ENCODE results near the gene ADPRH.
A peak's percentile ranks its signal among the peaks of the same experiment; 100 is the strongest.

Gene ADPRH

DNA sequence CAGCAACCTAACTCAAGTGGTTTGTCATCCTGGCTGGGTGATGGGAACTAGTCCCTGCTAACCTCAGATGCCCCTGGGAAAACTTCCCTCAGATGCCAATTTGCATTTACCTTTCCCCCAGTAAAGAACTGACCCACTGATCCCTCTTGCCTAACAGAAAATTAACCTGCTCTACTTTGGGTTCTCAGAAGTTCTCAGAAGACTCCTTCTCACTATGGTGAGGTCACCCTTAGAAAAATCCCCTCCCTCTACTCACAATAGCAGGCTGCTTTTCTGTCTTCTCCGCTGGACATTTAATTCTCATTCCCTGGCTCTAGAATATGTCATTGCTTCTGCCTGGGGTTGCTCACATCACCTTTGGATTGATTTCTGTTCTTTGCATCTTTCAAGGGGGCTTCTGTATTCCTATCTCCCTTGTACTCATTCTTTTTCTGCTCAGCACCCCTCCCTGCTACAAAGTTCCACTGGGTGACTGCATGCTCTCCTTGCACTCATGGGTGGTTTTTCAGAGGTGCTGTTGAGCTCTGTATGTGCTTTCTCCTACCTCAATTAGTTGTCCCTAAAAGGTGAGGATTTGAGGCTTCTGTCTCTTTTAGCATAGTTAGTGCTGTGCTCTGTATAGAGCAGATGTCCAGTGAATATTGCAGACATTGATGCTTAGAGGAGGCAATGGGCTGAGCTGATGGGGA lies 19.3 kb downstream of the ADPRH start:
- no peak for DNase-seq

DNA sequence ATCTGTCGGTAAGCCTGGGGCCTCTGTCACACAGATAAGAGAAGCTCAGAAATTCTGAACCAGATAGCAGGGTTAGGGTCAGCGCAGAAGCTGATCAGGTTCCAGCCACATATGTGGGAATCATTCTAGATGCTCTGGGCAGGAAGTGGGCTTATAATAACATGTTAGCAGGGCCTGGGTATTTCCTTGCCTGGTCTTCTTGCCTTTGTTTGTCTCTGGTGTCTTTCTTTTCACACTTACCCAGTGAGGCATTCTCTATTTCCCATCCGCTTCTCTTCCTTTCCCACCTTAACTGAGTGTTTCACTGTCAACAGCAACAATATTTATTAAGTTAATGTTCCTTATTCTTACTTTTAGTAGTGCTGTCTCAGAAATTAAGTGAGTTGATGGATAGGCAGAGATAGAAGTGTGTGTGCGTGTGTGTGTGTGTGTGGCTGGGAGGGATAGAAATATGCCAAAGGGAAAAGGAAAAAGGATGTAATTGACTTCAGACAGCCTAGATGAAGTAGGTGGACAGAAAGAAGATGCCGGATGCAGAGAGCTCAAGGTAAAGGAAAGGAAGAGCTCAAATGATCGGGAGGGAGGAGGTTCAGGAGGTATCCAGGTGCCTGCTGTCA lies 20.4 kb downstream of the ADPRH start:
- no peak for DNase-seq

DNA sequence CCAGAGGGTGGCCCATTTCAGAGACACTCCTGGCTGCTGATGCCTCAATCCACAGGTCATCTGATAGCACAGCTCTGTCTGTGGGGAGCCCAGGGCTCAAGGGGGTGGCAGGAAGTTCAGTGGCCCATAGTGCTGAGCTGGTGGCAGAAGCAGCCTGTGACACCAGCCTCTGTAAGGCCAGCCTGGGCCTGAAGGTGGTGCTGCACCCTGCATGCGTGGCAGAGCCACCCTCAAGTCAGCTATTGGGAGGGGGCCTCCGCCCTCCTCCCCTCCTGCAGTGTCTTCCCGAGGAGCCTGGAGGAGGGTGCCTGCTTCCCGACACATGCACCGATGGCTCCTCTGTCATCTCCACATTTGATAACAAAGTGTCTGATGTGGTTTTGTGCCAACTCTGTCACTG lies 21.4 kb downstream of the ADPRH start:
- DNase-seq: peak; percentile 76

DNA sequence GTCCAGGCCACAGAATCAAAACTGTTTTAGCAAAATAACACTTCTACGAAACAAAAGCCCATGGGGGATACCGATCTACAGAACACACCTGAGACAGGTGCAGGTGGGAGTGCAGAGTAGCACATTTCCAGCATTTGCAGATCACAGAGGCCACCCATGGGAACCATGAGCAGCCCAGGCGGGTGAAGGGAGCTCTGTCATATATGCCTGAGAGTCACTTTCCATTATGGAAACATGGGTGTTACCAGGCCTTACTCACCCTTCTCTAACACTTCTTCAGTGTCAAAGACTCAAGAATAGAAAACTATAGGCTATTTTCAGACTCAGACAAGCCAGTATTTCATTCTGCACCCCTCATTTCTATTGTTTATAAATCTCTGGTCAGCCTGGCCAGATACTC lies 21.9 kb downstream of the ADPRH start:
- no peak for DNase-seq

DNA sequence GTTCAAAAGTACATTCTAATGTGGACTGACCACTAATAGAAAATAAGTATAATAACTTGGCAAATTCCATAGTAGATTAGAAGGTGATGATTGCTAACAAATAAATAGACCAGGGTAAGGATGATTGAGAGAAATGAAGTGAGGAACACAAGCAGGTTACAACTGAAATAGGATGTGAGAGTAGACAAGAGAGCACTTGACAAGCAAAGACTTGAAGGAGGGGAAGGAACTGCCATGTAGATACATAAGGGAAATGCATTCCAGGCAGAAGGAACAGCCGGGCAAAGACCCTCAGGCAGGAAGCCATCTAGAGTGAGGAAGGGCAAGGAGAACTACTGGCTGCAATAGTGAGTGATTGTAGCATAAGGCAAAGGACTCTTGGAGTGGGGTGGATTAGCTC lies 23.4 kb downstream of the ADPRH start:
- no peak for DNase-seq

DNA sequence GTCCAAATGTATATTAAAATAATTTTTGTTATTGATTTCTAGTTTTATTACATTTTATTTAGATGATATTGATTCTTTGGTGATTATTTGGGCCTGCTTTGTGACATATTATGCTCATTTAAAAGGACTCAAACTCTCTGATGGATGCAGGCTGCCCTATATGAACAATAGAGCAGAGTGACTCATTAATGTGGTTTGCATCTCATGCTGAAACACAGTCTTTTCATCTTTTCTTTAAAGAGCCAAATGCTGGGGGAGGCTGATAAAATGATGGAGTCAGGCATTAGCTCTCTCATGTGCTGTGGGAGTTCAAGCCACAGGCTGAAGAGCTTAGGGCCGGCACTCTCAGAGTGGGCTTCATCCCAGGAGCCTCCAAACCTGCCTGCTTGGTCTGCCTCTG lies 25.6 kb downstream of the ADPRH start:
- no peak for DNase-seq

DNA sequence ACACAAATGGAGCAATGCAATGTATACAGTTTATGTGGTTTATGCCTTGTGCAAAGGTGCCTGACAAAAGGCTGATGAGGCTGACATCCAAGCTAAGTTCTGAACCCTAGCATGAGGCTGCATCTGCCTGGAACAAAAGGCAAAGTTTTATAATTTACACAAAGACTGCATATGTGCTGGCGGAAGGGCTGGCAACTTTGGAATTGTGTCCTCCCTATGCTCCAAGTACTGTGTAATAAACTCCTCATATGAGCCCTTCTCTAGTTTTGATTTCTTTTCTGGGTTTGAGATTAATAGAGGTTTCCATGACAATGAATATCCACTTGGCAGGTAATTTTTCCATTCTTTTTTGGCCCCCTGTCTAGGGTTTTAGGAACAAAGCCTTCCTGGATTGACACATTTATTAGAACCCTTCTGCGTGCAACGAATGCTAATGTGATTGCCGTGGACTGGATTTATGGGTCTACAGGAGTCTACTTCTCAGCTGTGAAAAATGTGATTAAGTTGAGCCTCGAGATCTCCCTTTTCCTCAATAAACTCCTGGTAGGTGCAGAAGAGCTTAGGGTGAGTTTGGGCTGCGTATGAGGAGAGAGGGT lies 29.2 kb downstream of the ADPRH start:
- no peak for DNase-seq

DNA sequence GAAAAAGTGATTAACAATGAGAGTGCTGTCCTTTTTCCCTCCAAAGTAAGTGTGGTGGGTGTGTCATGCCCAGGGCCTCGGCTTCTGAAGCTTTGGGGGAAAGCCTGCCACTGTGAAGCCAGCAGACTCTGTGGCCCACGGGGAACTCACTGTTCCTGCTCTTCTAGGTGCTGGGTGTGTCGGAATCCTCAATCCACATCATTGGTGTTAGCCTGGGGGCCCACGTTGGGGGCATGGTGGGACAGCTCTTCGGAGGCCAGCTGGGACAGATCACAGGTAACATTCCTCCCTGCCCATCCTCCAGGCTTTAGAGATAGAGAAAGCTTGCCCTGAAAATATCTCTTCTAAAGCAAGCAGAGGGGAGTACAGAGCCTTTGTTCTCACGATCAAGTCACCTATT lies 30.0 kb downstream of the ADPRH start:
- peak; percentile 64 for DNase-seq

DNA sequence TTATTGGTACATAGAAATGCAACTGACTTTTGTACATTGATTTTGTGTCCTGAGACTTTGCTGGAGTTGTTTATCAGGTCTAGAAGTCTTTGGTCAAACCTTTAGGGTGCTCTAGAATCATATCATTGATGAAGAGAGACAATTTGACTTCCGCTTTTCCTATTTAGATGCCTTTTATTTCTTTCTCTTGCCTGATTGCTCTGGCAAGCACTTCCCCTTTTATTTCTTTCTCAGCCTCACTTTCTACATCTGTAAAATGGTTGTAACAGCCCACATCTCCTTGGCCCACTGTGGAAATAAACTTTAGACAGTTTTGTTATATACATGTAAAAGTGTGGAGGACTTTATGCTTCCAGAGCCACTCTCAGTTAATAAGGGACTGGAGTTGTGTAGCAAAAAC lies 32.4 kb downstream of the ADPRH start:
- DNase-seq: no peak

DNA sequence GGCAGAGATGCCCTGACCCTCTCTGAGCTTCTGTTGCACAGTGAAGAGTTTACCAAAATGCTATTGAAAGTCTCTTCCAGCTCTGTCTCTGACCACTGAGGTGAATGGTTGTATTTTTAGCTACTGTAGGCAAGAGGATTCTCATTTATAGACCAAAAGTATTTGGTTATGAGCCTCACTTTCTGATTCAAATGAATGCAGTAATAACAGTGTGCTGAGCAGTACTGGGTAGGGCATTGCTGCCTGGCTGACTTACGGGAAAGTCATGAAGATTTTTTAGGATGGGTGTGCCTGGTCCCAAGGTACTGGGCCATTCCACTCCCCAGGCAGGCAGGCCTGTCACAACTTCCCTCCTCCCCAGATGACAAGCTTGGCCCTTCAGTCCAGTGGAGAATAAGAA lies 33.9 kb downstream of the ADPRH start:
- no peak for DNase-seq

DNA sequence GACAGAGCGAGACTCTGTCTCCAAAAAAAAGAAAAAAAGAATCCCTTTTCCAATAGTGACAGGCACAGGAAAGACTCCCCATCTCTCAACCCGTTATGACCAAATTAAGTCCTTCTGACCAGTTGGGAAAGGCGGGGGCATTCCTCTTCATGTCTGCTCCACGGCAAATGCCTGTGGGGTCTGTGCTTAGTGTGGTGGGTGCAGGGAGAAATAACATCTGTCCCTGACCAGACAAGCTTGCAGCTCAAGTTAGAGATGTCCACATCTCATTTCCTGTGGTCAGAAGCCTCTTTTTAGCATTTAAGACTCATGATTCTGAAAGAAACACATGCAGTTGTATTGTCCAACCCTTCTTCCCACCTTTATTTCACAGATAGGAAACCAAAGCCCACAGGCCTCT lies 34.6 kb downstream of the ADPRH start:
- no peak for DNase-seq

DNA sequence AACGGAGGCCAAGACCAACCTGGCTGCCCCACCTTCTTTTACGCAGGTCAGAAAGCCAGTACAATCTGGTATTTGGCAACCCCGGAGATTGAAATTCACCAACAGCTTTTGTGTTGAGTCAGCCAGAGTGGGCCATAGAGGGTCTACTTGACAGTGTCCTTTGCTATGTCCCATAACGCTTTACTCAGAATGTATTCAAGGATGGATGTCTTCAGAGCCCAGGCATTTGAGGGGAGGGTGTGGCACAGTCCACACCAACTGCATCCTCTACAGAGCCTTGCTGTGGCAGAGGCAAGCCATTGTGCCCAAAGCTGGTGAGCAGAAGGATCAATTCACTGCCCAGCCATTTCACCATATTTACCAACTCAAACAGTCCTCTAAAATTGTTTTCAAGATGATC lies 36.8 kb downstream of the ADPRH start:
- DNase-seq: no peak

DNA sequence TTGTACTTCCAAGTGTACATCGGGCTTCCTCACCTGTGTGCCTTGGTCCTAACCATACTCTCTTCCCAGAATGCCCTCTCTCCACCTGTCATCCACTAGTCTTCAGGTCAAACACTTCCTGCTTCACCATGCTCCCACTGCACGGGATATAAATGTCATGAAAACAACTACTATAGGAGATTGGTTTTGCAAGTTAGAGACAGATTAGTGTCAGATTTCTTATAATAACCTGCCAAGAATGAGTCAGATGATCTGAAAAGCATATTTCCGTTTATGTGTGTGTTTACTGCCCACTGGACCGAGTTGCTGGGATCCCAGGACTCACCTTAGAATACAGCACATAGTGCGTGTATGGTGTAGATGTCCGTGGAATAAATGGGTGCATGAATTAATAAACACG lies 39.8 kb downstream of the ADPRH start:
- DNase-seq: no peak

DNA sequence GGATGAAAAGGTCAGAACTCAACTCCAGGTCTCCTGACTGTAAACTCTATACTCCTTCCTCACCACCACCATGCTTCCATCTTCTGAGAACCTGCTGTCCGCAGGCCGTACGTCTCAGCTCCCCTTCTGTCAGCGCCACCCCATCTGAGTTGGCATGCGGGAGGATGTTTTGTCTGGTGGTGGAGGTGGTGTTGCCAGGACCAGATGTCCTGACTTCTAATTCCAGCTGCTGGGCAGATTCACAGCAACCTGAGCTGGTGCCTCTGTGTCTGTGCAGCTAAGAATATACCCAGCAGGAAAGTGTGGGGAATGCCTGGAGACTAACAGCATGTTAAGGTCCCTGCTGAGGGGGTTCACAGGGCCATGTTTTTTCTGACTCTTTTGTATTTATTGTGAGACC lies 41.6 kb downstream of the ADPRH start:
- DNase-seq: no peak

DNA sequence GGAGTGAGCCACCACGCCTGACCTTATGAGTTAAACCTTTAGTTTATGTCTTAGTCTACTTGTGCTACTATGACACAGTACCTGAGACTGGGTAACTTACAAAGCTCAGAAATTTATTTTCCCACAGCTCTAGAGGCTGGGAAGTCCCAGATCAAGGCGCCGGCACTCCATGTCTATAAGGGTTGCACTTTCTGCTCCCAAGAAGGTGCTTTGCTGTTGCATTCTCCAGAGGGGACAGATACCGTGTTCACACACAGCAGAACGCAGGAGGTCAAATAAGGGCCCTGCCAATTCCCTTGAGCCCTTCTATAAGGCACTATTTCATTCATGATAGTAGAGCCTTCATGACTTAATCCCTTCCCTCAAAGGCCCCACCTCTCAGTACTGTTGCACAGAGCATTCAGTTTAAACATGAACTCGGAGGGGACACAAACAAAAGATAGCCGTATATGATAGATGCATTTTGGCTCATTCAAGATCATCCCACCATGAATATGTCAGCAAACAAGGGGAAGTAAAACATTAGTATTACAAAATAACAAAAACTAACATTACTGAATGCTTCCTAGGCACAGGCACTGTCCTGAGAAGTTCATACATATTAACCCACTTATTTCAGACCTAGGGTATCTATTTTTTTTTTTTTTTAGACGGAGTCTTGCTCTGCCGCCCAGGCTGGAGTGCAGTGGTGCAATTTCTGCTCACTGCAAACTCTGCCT lies 44.9 kb downstream of the ADPRH start:
- DNase-seq: no peak

DNA sequence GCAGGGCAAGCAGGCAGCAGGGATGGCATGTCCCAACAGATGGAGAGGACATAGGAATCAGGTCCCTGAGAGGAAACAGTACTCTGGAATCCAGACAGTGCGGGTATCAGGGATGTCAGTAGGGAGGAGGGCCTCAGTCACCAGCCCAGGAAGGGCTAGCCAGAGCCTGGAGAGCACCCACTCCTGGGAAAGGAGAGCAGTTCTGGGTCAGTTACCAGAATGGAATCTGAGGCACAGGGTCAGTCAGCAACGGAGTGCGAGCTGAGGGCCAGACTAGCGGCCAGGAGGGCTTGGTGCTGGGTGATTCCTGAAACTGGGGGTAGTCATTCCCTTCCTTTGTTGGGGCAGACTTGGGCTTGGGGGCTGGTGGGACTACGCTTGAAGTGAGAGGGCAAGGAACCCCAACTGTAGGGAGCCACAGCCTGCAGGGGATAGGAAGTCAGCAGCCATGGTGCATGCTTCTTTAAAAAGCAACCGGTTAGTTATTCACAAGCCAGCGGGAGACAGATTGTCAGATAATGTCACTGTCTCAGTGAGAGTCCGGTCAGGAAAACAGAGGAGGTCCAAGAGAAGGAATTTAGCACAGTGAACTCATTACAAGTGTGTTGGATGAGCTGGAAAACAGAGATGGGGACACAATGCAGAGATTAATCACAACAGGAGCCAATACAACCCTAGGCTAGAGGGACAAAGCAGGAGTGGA lies 46.3 kb downstream of the ADPRH start:
- no peak for DNase-seq

DNA sequence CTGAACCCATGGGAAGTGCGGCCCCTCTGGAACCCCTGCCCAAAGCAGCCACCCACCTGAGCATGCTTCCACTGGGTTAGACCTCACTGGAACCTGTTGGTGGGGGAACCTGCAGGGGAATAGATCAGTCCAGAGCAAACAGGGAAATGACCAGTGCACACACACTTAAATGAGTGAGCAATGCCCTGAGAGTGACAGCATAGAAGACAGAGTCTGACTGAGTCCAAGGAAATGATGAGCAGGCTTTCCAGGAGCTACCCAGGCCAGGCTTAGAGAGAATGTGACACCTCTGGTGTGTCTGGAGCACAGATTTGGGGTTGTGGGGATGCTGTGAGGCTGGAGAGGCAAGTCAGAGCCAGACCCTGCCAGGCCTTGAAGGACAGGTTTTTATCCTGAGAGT lies 46.9 kb downstream of the ADPRH start:
- DNase-seq: no peak

DNA sequence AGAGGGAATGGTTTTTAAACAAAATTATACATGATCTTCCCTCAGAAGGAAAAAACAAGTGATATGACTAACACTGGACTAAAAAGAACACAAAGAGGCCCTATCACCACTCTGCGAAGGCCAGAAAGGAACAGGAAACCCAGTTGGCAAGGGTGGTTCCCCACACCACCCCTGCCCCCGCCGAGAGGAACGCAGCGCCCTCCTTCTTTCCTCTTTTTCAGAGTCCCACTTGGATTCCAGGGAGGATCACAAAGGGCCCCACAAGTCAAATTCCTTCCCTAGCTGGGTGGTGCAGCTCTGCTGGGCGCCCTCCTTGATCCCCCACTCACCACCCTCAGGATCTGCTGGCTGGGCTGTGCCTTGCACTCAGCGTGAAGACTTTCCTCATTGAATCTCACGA lies 48.2 kb downstream of the ADPRH start:
- DNase-seq: no peak

DNA sequence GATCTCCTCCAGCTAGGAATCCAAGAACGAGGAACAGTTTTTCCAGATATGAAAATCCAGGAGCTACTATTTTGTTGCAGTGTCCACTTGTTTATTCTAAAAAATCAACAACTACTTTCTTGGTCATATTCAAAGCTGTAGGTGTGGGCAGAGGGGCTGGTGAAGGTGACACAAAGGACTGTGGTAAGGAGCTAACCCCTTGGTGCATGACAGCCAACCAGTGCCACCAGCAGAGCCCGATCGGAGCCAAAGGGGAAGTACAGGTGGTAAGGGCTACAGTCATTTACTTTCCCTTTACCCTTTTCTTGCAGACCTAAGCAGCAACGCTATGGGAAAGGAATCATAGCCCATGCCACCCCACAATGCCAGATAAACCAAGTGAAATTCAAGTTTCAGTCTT lies 49.1 kb downstream of the ADPRH start:
- no peak for DNase-seq

DNA sequence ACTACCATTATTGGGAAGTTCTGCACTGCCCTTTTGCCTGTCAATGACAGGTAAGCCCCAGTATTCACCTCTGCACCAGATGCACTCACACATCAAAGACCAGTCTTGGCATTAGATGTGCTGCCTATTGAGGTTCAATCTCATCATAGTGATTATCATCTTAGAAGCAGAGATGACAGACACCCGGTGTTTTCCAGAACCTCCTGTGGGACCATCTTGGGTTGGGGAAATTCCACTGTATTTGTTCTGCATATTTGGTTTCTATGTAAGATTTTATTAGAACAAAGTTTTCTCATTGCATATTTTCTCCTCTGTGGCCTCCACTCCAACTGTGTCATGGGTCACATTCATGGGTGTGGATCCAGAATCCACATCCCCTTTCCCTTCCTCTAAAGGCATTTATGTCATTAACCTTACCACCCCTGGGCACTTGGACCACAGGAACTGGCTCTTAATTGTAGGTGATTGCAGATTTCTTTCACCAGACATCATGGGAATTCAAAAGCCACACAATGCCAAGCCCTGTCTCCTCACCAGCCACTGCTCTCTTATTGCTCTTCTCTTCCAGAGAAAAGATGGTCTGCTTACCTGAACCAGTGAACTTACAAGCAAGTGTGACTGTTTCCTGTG lies 49.6 kb downstream of the ADPRH start:
- DNase-seq: peak; percentile 60

DNA sequence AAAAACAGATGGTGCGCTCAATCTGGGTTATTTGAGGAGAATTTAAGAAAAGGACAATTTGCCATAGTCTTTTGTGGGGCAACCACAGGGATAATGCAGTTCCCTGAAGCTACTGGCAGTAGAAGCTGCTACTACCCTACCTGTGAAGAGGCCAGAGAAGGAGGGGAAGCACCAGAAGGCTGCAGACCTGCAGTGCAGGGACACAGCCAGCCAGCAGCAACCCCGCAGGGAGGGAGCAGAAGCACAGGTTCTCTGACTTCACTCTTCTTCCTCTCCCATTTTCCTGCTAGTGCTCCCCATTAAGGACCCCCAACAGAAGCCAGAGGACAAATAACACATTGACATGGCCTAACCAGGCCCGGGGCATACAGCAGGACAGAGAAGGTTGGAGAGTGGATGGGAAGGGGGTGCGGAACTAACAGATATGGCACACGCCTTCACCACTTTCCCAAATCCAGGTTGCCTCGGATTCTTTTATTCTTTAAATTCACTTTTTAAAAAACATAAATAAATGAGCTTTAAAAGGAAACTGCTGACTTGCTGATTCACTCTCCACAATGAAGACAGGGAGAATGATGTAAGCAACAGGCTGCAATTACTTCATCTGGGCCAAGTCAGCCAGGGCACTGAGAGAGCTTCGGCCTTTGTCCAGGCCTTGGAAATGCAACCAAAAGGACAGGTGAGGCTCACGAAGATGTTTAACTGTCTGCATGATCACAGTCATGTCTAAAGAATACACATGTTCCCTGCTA lies 51.0 kb downstream of the ADPRH start:
- peak; percentile 58 for DNase-seq

DNA sequence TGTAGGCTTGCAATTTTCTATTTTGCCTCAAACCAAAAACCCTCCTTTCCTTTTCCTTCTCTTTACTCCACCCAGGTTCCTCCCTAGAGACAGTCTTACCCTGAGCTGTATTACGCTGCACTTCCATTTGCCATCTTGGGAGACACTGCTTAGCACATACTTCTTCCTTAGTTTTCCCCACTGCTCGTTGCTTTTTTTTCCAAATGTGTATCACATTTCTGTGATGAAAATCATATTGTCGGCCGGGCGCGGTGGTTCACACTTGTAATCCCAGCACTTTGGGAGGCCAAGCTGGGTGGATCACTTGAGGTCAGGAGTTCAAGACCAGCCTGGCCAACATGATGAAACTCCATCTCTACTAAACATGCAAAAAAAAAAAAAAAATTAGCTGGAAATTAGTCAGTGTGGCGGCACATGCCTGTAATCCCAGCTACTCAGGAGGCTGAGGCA lies 51.6 kb downstream of the ADPRH start:
- DNase-seq: no peak
